Astrocyte of the spinal cord (primary cell): ENCODE results near the gene MRPL36.

ENCODE experiments used
- DNase-seq: peaks from one replicate; pipeline ENCODE4 v3.0.0; 2011; ENCODE audit warnings: low read depth, low spot score
- H3K4me3 ChIP-seq: 2 replicates; pipeline ENCODE4 v1.5.1; 2011; ENCODE audit warnings: low read depth, mild to moderate bottlenecking, low read length, moderate library complexity
- in situ Hi-C: cut with HindIII; loops from 2 replicates; pipeline ENCODE4 v1.10.0; 2017; ENCODE audit warnings: low sequenced_read_pairs
- TF ChIP-seq, protein P1 (sequence below): IDR thresholded peaks from 2 replicates; pipeline ENCODE4 v1.5.1; 2012; ENCODE audit warnings: low read depth, mild to moderate bottlenecking, low read length, inconsistent platforms

The MRPL36 gene

DNA sequence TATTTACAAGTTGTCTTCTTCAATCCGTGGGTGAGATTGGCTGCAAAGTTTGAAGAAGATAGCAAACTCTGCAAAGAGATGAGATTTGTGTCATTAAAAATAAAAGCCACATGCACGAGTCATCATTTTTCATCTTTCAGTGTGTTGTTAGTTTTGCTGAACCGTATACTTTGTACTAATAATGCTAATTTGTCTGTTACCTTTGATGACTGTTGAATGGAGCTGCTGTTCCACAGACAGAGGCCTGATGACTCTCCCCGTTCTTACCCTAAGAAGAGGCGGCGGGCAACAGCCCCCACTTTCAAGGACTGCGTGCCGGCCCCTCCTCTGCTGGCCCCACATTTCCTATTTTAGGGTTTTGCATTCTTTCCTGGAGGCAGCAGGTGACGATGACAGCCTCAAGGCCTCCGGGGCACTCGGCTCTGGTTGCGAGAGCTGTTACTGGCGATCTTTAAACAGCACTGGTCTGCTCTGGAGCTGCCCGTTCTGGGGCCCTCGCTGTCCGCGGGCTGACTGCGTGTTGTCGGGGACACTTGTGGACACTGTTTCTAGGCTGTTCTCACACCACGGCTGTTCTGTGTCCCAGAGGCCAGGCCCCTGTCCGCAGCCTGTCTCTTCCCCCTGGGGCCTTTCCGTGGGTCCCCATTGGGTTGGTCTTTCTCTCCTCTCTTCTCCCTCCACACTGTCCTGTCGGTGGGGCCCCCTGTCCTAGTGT is 36.7 kb upstream of the MRPL36 start:
- TF ChIP-seq, protein P1, sequence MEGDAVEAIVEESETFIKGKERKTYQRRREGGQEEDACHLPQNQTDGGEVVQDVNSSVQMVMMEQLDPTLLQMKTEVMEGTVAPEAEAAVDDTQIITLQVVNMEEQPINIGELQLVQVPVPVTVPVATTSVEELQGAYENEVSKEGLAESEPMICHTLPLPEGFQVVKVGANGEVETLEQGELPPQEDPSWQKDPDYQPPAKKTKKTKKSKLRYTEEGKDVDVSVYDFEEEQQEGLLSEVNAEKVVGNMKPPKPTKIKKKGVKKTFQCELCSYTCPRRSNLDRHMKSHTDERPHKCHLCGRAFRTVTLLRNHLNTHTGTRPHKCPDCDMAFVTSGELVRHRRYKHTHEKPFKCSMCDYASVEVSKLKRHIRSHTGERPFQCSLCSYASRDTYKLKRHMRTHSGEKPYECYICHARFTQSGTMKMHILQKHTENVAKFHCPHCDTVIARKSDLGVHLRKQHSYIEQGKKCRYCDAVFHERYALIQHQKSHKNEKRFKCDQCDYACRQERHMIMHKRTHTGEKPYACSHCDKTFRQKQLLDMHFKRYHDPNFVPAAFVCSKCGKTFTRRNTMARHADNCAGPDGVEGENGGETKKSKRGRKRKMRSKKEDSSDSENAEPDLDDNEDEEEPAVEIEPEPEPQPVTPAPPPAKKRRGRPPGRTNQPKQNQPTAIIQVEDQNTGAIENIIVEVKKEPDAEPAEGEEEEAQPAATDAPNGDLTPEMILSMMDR, result no peak
- in situ Hi-C loops, result no loop called here
- no peak overlapping the region for H3K4me3 ChIP-seq
- no peak for DNase-seq

DNA sequence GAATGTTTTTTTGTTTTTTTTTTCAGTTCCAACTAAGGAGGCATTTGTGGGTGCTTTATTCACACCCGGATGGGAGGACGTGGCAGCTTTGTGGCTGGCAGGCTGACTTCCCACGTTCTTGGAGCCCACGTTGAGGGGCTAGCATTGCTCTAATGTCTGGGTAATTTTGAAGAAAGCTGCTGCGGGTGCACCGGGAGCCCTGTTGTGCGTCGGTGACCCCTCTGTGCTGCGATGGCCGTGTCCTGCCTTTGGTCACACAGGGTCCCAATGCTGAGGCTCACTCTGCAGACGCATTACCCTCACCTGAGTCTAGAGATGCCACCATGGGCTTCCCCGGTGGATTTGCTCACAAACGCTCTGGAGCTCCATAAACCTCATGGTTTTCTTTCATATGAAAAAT is 35.8 kb upstream of the MRPL36 start:
- in situ Hi-C loops, result no loop called here
- TF ChIP-seq, protein P1, result no peak
- H3K4me3 ChIP-seq, result no peak overlapping the region

DNA sequence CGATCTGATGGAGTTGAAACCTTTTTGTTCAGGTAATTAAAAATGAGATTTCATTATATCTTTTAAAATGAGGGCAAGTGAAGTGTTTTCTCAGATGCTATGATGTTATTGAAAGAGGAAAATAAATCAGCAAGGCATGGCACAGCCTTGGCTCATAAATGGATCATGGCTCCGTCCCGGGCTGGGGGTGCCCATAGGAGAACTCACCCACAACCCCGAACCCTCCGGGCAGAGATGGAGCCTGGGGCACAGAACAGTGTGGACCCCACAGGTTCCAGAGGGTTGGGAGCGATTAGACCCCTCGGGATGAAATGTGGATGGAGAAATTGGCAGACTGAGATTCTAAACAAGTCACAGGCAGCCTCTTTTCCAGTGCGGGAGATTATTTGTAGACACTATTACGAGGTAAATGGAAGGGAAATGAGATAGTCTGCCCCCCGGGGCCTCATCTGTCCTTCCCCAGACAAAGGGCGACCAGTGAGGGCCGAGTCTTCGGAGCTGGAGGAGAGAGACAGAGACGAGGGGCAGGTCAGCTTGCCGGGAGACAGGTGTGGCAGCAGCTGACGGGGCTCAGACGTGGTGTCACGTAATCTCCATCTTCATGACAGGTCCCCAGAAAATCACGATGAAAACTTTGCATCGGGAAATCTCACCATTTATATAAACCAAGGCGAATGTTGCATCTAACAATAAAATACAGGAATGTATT is 35.2 kb upstream of the MRPL36 start:
- DNase-seq, result no peak
- no peak overlapping the region for H3K4me3 ChIP-seq
- in situ Hi-C loops, result no loop called here
- TF ChIP-seq, protein P1, result no peak

More for the DNA sequence above, 35.8 kb upstream of the MRPL36 start:
- DNase-seq, result no peak

DNA sequence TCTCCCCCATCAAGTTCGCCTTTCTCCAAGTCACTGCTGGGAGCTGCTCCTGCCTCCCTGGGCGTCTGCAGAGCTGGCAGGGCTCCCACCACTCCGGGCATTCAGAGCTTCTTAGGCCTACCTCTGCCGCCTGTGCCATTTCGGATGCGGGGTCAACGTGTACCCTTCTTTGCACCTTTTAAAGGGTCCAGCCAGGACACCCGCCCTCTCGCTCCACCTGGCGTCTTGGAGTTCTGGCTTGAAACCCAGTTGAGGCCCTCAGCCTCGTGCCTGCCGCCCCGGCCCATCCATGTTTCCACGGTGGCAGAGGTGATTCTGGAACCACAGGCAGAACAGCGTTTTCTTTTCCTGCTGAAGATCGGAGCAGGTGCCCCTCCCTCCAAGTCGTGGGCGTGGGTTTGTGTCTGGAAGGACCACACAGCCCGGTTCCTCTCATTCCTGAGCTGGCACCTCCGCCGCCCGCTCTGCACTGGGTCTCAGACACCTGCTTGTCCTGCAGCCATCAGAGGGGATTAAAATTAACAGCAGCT is 34.5 kb upstream of the MRPL36 start:
- DNase-seq, result no peak
- no peak overlapping the region for H3K4me3 ChIP-seq
- in situ Hi-C loops, result no loop called here
- TF ChIP-seq, protein P1, result no peak

DNA sequence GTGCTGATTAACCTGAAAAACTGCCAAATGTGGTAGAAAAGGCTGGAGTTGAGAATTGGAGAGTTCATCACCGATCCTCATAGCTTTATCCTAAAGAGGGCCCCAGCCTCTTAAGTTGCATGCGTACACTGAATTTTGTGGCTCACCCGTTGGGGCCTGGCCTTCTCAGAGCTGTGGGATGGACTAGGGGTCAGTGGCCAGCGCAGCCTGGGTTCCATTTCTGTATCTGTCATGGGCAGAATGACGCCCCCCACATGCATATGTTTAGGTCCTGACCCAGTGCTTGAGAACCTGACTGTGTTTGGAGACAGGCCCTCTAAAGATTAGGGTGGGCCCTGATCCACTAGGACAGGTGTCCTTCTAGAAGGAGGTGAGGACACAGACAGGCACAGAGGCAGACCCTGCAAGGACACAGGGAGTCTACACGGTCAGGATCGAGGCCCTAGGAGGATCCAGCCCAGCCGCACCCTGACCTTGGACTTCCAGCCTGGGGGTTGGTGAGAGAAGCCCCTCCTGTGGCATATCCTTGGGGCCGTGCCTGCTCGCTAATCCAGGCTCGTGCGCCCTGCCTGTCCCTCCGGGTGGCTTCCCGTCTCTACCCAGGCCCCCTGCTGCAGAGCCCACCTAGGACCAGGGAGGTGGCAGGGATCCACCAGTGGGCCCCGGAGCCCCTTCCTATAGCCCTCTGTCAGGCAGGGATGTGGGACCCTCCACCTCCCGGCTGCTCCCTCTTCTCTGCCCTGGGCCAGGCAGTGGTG is 33.8 kb upstream of the MRPL36 start:
- DNase-seq, result no peak
- TF ChIP-seq, protein P1, result no peak
- H3K4me3 ChIP-seq, result no peak overlapping the region
- in situ Hi-C loops, result no loop called here

DNA sequence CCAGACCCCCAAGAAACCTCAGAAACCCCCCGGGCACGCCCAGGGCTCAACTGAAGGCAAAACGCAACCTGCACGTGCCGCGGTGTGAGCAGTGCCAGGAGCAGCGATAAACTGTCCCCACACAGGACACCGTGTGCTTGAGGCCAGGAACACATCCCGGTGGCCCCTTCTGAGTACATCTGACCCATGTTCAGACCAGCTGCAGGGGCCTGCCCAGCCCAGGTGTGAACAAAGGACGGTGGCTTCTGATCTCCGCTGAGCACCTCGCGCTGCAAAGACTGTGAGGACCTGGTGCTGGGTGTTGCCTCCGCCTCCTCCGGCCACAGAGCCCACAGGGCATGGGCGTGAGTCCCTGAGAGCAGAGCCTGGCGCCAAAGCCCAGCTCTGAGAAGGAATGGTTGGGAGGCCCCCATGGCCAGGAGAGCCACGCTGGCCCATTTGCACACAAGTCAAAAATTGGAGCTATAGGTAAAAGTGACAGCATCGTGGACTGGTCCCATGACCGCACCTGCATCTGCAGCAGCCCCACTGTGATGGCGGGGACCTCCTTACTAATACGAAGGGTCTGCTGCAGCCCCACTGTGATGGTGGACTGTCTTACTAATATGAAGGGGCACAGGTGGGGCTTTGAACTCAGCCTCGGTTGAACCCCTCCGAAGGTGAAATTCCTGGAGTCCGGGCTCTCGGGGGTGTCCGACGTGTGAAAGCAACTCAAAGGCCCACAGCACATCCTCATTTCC is 33.0 kb upstream of the MRPL36 start:
- TF ChIP-seq, protein P1, result no peak

More for the DNA sequence above, 33.0 kb upstream of the MRPL36 start:
- in situ Hi-C loops, result no loop called here
- no peak for DNase-seq
- H3K4me3 ChIP-seq, result no peak overlapping the region
